Suppressor macrophage (primary cell): ENCODE measurements around the gene NDUFV2.
"Not testable (repeated sequence)": the region's sequence is repeated elsewhere in the genome, so short reads cannot be mapped to it uniquely, and the experiment has no call there.

ENCODE experiments used
- DNase-seq, 4 experiments: peaks; one replicate each; pipeline ENCODE4 v3.0.0-alpha.2; 2020 to 2022

NDUFV2 gene

DNA sequence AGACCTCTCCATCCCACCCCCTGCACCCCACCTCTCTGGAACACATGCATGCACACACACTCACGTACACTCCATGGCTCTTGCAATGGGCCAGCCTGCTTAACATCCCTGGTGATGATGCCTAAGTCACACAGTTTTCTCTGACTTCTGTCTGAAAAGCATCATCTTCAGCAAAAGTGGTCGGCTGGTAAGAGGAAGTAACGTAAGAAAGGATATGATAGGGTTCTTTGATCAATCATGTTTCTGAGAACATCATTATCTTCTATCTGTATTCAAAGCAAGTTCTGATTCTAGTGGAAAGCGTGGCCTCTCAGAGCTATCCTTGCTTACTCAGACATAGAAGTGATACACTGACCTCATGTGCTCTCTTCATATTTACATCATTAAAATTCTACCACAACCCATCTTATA, 11.4 kb upstream of the NDUFV2 start:
- peak in 2 of 4 experiments; percentile 47 to 53 for DNase-seq

DNA sequence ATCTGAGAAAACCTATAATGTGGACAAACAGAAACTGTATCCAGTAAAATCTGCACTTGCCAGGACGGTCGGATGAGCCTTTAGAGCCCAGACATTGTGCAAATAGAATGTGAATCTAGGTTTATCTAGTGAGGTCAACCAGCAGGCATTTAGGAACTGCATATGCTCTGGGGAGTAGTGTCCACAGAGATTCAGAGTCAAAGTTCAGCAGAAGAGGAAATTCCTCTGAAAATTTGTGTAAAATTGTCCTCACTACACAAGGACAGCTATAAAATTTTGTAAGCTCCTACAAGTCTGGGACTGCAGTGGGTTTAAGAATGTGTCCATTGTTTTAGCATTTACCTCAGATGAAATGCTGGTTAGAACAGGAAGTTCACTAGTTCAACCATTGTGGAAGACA, 9.8 kb upstream of the NDUFV2 start:
- DNase-seq: peak; percentile 28 to 60 (median 42)

DNA sequence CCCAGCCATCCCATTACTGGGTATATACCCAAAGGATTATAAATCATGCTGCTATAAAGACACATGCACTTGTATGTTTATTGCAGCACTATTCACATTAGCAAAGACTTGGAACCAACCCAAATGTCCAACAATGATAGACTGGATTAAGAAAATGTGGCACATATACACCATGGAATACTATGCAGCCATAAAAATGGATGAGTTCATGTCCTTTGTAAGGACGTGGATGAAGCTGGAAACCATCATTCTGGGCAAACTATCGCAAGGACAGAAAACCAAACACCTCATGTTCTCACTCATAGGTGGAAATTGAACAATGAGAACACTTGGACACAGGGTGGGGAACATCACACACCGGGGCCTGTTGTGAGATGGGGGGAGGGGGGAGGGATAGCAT, 9.4 kb upstream of the NDUFV2 start:
- not testable (repeated sequence) for DNase-seq

DNA sequence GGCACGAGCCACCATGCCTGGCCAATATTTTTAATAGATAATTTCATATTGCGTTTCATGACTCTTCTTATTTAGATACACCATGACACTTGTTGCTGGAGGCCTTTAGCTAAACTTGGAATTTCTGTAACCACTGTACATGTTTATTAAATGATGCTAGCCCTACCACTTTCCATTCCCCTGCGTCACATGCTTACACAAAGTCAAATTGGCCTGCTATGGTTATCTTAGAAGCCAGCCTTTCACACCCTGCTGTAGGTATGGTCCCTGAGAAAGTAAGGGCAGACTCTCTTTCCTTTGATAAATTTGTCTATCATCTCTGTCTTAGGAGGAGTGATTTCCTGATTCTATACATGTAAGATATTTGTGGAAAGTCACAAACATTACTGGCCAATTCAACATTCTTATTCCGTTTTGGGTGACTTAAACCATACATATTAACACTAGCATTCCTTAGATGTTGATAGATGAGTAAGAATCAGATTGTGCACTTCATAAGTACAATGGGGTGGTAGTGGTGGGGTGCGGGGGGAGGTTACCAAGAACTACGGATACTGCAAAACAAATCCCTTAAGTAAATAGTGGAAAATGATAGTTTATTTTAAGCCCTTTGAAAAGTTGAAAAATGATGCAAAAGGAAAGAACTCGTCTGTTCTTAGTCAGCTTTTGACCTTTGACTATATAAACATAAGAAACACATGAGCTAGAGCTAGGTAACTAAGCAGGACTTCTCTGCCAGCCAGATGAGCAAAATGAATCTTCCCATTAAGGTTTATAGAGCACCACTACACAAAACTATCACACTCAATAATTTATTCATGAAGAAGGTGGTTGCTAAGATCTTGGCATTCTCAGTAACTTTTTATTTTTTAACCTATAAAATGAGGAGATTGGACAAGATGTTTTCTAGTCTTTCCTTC, 7.9 kb upstream of the NDUFV2 start:
- no peak for DNase-seq

DNA sequence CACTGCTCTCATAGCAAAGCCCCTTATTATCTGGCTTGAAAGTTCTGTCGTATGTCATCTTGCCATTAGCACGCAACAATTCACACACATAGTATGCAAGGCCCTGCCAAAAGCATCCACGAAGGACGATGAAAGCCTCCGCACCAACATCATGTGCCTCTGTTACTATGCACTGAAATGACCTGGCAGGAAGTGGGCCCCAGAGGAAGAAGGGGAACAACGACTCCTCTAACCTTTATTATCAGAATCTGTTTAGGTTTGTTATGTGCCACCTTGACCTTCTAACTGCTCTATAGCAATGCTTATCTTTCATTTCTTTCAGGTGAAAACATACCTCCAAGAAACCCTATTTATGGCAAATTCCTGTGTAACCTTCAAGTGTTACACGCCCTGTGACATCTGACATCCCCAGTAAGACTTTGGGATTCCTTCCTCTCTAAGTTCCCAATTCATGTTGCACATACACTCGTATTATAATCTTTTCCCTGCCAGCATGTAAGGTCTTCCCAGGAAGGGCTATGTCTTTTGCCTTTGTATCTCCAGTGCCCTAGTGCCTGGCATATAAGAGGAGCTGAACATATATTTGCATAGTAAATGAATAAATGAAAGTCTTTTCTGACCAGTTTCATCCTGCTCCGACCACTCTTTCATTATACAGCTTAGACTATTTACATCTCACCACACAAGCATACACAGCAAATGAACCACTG, 7.0 kb upstream of the NDUFV2 start:
- peak; percentile 61 to 80 (median 76) for DNase-seq

DNA sequence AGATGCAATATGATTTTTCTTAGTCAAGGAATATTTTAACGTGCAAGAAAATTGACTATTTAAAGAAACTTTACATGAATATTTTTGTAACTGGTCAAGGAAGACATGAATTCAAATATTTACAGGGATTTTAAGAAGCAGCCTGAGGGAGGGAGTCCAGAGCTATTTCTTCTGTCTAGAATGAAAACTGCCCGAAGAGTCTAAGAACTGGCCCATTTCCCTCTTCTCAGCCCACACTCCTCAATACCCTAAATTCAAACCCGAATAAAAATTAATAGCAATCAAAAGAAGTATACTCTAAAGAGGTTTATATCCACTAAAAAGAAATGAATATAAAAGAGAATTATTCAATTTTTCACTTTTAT, 6.5 kb upstream of the NDUFV2 start:
- DNase-seq: no peak

DNA sequence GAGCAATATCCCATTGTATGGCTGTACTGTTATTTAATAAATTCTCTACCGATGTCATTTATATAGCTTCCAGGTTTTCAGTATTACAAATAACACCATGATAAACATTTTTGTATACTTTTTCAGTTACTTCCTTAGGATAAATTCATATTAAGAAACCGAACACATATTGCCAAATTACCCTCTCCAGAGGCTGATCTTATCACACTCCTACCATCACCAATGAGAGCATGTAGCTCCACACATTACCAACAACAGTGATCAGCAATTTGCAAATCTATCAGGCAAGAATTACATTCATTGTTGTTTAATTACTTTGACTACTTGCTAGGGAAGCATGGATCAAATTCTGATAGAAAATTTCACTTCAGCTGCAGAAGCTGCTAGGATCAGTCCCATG, 5.8 kb upstream of the NDUFV2 start:
- DNase-seq: no peak

DNA sequence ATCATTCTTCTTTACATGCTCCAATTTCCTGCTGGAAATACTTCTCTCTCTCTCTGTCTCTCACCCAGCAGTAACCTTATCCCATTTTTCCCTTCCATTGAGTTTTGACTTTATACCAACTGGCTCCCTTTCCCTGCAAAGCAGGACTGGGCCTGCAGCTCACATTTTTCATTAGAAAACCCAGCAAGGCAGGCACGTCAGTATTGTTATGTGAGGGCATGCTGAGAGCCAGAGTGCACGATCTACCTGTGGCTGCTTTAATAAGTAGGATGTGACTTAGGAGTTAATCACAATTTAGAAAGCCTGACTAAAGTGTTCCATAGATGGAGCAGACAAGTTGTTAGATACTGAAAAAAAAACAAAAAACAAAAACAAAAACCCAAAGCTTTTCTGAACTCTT, 5.2 kb upstream of the NDUFV2 start:
- no peak for DNase-seq

DNA sequence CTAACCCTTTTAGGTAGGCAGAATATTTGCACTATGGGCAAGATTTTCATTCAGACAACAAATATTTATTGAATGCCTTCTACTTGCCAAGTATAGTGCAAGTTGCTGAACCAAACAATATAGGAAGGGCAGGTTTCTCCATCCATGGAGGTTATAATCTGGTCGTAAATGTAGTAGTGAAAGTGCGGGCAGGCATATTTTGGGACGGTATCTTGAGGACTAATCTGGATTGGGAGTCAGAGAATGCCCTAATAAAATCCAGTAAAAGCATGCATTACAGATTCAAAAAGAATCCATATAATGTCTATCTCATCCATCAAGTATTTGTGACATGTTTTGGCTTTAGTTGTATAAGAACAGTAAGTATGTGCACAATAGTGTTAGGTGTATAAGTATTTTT, 1.7 kb upstream of the NDUFV2 start:
- no peak for DNase-seq

DNA sequence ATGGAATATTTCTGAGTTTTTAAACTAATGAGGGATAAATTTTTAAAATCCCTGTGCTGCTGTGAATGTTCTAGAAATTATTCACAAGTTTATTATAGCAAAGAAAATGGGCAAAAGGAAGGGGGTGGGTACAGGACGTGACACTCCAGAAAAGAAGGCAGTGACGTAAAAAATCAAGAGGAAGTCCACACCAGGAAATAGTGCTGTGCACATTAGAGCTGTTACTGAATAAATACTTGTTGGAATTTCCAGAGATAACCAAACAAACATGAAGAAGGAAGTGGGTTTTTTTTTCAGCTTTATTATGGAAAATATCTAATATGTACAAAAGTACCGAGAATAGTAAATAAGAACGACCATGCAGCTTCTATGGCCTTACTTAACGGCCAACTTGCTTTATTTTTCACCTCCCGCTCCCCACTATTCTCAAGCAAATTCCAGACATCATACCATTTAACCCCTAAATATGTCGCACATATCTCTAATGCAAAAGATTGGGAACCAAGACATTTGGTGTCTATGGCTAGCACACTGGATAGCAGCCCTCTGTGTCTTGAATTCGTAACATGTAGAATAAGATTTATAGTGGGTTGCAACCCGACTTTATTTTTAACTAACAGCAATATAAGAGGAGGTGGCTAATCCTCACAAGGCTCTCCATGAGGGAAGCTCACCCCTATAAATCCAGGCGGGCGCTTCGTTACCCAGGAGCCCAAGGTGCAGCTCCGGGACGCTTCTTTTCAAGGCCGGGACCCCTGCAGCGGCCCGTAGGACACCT, 580 bp upstream of the NDUFV2 start:
- DNase-seq: peak; percentile 51 to 86 (median 71)

DNA sequence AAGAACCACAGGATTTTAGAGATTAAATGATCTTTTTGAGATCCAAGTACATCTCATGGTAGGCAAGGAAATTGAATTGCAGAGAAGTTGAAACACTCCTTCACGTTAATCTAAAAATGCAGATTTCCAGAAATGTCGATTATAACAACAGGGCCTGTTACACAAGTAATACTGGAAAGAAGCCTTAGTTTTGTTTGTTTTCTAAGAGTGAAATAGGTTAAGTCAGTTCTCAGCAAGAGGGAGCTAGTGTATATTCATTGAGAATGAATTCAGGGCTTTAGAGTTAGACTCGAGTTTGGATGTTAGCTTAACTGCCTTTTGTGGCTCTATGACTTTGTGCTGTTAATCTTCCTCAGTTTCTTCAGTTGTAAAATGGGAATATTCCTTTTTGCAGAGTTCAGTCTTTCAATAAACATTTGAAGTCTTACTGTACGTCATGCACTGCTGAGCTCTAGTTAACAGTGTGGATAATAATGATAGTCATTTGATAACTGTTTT, 926 bp downstream of the NDUFV2 start:
- DNase-seq: peak in 1 of 4 experiments; percentile 27

DNA sequence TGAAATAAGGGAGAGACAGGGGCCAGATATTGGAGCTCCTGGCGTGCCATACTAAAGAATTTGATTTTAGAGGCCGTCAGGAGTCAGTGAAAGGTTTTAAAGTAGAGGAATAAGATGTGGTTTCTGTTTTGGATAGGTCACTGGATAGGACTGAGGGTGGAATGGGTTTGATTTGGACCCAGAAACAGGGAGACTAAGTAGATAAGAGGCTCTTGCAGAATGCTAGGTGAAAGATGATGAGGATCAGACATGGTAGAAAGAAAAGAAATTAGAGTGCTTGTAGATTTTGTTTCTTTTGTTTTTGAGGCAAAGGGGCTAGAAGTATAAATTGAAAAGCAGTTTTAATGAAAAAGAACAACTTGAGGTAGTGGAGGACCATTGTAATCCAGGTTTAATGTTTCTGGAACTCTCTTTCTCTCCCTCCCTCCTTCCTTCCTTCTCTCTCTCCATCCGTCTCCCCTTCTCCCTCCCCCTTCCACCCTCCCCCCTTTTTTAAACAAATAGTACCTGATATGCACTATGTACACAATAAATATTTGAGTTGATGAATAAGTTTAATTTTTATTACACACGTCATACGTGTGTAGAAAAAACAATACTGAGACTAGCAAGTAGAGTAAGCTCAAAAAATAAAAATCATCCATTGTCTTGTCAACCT, 1.9 kb downstream of the NDUFV2 start:
- no peak for DNase-seq

DNA sequence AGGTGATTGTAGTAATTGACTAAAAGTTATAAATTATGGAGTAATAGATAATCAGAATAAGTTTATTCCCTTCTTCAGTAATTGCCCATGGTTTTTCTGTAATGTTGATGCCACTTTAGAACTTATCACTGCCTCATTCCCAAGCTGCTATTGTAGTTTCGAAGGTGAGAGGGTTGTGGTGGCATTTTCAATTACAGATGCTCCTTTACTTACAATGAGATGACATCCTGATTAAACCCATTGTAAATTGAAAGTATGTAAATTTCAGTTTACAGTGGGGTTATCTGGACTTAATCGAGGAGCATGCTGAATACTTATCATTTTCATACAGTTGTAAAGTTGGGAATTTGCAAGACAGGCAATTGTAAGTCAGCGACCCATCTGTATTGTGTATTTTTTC, 2.9 kb downstream of the NDUFV2 start:
- no peak for DNase-seq

DNA sequence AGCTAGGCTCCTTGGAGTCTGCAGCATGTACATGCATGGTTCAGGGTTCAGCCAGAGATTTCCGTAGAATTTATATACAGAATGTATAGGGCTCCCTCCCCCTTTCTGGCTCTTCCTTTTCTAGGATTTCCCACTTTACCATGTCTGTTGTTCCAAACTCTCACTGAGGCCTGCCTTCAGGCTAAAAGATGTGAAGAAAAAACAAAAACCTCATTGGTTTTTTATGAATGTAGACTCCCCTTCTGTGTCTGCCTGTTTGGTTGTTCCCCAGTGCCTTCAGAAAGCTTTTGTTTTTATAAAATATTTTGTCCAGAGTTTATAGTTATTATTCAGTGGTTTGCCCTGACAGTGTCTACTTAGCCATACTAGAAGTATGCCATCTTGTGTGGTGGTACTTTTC, 3.6 kb downstream of the NDUFV2 start:
- no peak for DNase-seq

DNA sequence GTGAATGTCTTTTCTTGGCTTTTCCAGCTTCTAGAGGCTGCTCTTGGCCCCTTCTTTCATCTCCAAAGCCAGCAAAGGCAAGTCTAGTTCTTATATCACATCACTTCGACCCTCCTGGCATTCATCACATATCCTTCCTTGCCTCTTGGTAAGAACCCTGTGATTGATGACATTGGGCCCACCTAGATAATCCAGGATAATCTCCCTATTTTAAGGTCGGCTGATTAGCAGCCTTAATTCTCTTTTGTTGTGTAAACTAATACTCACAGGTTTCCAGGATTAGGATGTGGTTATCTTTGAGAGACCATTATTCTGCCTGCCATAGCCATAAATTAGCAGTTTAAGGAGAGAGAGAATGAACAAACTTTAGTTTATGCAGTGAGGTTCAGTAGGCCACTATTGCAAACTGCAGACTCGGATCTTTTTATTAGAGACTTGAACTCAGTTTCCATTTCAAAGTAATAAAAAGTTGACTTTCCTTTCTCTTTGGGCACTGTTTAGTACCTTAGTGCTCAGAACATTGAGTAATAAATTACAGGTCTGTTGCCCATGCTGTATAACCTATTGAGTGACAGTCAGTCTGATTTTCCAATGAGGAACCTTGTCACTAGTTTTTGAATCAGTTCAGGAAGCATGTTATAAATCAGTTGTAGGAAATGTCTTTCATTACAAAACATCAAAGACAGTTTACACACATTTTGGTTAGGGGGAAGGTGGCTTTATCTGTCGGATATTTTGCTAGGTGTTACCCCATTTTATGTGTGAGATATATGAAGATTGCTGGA, 4.5 kb downstream of the NDUFV2 start:
- DNase-seq: peak in 1 of 4 experiments; percentile 22

DNA sequence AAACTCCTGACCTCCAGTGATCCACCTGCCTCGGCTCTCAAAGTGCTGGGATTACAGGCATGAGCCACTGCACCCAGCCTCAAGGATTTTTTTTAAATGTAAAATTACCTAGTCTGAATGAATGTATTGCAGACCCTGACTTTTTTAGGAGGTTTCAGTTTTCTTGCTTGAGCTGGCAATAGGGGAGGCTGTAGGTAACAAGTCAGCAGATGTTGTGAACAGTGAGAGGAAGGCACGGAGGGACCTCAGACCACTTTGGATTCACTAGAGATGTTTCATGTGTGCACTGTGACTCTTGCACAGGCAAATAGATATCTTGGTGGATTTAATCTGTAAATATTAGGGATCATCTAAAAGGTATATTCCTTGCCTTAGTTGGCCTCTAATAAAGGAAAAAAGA, 6.4 kb downstream of the NDUFV2 start:
- DNase-seq: no peak

DNA sequence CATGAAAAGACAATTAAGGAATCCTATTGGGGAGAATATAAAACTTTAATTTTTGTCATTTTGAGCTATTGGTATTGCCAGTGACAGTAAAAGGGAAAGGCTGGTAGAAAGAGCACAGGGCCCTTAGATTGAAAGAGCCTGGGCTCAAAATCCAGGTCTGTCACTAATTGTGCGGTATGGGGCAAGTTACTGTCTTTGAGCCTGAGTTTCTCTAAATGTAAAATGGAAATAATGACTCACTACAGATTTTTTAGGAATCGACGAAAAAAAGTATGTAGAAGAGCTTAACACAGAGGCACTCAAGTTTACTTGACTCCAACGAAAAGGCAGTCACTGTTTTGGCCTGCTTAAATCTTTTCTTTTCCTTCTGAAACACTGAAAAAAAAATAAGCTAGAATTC, 7.0 kb downstream of the NDUFV2 start:
- peak in 2 of 4 experiments; percentile 47 to 60 for DNase-seq

DNA sequence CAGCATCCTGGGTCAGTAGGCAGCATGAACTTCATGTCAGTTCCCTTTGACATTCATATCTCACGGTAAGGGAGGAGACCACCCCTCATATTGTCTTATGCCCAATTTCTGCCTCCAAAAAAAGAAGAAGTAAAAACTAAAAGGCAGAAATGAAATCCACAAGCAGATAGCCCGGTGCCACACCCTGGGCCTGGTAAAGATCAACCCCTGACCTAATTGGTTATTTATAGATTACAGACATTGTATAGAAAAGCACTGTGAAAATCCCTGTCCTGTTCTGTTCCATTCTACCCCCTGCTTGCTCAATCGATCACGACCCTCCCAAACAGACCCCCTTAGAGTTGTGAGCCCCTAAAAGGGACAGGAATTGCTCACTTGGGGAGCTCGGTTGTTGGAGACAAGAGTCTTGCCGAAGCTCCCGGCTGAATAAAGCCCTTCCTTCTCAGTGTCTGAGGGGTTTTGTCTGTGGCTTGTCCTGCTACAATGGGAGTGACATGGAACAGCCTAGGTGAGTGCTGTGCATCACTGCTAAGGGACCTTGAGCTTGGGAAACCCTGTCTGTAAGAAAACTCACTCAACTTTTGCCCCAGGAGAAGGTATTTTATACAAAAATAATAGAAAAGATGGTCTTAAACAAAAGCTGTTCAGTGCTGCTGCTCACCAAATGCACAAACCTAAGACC, 11.1 kb downstream of the NDUFV2 start:
- no peak for DNase-seq

DNA sequence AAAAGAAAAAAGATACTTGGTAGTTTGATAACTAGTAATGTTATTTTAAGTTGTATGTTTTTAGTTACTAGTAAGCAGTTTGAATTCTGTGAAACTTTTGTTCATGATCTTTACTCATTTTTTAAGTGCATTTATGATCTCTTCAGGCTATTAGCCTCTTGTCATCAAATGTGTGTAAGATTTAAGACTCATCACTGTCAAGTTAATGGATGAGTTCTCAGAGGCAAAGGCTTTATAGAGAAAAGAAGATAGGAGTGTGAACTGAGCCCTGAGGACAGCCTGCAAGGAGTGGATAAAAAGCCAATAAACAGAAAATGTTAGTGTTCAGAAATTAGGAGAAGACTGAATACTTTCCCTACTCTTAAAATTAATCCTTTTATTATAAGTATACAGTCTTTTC, 13.5 kb downstream of the NDUFV2 start:
- DNase-seq: no peak

DNA sequence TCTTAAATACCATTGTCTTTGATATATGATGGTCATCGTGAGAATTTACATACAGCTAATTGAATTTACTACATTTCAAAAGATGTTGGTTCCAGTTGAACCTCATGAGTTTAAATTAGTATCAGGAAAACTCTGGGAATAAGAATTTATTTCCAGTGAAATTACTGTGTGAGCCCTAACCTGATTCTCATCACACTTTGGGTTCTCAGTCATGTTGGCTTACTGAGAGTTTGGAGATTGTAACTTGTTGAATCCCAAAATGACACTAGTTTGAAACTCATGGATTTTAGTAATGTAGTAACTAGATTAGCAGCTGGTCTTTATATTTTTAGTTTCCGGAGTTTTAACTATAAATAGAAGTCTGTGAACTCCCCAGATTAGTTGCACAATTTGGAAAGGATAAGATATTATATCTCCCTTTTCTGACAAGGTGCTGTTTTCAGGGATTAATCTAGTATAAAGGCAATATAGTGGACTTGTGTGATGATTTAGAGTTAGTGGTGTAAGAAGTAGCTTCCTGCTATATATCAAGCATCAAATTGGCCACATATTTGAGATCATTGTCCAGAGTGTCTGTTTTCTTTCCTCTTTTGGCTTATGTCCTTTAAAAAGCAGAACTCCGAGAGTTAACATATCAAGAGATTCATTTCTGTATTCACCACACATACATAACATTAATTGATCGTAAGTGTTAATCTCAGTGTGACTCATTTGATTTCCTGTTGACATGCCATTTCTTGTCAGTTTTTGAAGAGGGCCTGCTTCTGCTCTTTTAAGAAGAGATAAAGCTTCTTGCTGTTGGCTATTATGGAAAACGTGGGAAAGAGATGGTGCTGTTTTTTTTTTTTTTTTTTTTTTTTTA, 15.7 kb downstream of the NDUFV2 start:
- DNase-seq: peak; percentile 21 to 82 (median 50)
